ENCODE results near the gene SLC6A3. TPM values are rescaled to one million over a fixed set of nuclear protein-coding genes. Genes with fewer than 3 reads are reported as not detected.
"Not testable (repeated sequence)": the region's sequence is repeated elsewhere in the genome, so short reads cannot be mapped to it uniquely, and the experiment has no call there.

The SLC6A3 gene
- total RNA-seq, 1 donor from 2014 or later, result not detected

GRCh38 chr5:1460054-1460682 is 14.9 kb upstream of the SLC6A3 start:
- H3K36me3 Mint-ChIP-seq (ENCODE audit: unreplicated experiment), result peaks cover 33% of the 10 kb centered on the region
- no peak for DNase-seq (ENCODE audit: extremely low spot score, unreplicated experiment)
- peaks cover 7% of the 10 kb centered on the region for H3K9me3 Mint-ChIP-seq (ENCODE audit: unreplicated experiment)

GRCh38 chr5:1459435-1459834 is 14.2 kb upstream of the SLC6A3 start:
- H3K4me3 Mint-ChIP-seq (ENCODE audit: unreplicated experiment); DNase-seq (ENCODE audit: extremely low spot score, unreplicated experiment); H3K27ac Mint-ChIP-seq (ENCODE audit: unreplicated experiment); H3K4me1 Mint-ChIP-seq (ENCODE audit: unreplicated experiment); H3K27me3 Mint-ChIP-seq (ENCODE audit: unreplicated experiment): not testable (repeated sequence)
- Mint-ChIP-seq H3K36me3 (ENCODE audit: unreplicated experiment) (peaks cover 33% of the 10 kb centered on the region), H3K9me3 (ENCODE audit: unreplicated experiment) (peaks cover 11% of the 10 kb centered on the region)

More at GRCh38 chr5:1460054-1460682, 14.9 kb upstream of the SLC6A3 start:
- Mint-ChIP-seq H3K27ac (ENCODE audit: unreplicated experiment) (no peak overlapping the region), H3K27me3 (ENCODE audit: unreplicated experiment) (no peaks in the 10 kb centered on the region), H3K4me3 (ENCODE audit: unreplicated experiment) (no peak overlapping the region), H3K4me1 (ENCODE audit: unreplicated experiment) (peaks cover 7% of the 10 kb centered on the region)
- TF ChIP-seq CTCF (IDR thresholded peaks at IDR 0.05), result no peak

- H3K27ac Mint-ChIP-seq (ENCODE audit: unreplicated experiment); DNase-seq (ENCODE audit: extremely low spot score, unreplicated experiment); H3K4me3 Mint-ChIP-seq (ENCODE audit: unreplicated experiment); H3K4me1 Mint-ChIP-seq (ENCODE audit: unreplicated experiment): not testable (repeated sequence)
- H3K36me3 Mint-ChIP-seq (ENCODE audit: unreplicated experiment), result peaks cover 12% of the 10 kb centered on the region
- peaks cover 28% of the 10 kb centered on the region for H3K9me3 Mint-ChIP-seq (ENCODE audit: unreplicated experiment)
- H3K27me3 Mint-ChIP-seq (ENCODE audit: unreplicated experiment), result peaks cover 16% of the 10 kb centered on the region
Measured at GRCh38 chr5:1456110-1456881, 11.1 kb upstream of the SLC6A3 start.

GRCh38 chr5:1453613-1454012 is 8.4 kb upstream of the SLC6A3 start:
- H3K27ac Mint-ChIP-seq (ENCODE audit: unreplicated experiment), result no peak overlapping the region
- H3K9me3 Mint-ChIP-seq (ENCODE audit: unreplicated experiment), result peaks cover 28% of the 10 kb centered on the region
- no peak for TF ChIP-seq CTCF (IDR thresholded peaks at IDR 0.05)
- no peak overlapping the region for H3K4me3 Mint-ChIP-seq (ENCODE audit: unreplicated experiment)
- peaks cover 40% of the 10 kb centered on the region for H3K27me3 Mint-ChIP-seq (ENCODE audit: unreplicated experiment)
- H3K36me3 Mint-ChIP-seq (ENCODE audit: unreplicated experiment), result no peaks in the 10 kb centered on the region
- DNase-seq (ENCODE audit: extremely low spot score, unreplicated experiment), result no peak
- no peaks in the 10 kb centered on the region for H3K4me1 Mint-ChIP-seq (ENCODE audit: unreplicated experiment)

- Mint-ChIP-seq H3K4me1 (ENCODE audit: unreplicated experiment) (peaks cover 1% of the 10 kb centered on the region), H3K27me3 (ENCODE audit: unreplicated experiment) (peaks cover 63% of the 10 kb centered on the region)
Measured at GRCh38 chr5:1449081-1449630, 3.9 kb upstream of the SLC6A3 start.

More at GRCh38 chr5:1449081-1449630, 3.9 kb upstream of the SLC6A3 start:
- DNase-seq (ENCODE audit: extremely low spot score, unreplicated experiment), result no peak
- Mint-ChIP-seq H3K9me3 (ENCODE audit: unreplicated experiment) (peaks cover 16% of the 10 kb centered on the region), H3K4me3 (ENCODE audit: unreplicated experiment) (no peak overlapping the region), H3K36me3 (ENCODE audit: unreplicated experiment) (no peaks in the 10 kb centered on the region), H3K27ac (ENCODE audit: unreplicated experiment) (no peak overlapping the region)
- no peak for TF ChIP-seq CTCF (IDR thresholded peaks at IDR 0.05)
